ENCODE measurements around the gene SHISAL1. TPM values are rescaled to one million over a fixed set of nuclear protein-coding genes. Genes with fewer than 3 reads are reported as not detected.
A peak's percentile ranks its signal among the peaks of the same experiment; 100 is the strongest.

Gene SHISAL1
- polyA plus RNA-seq, 1 donor = 14.9 TPM

DNA sequence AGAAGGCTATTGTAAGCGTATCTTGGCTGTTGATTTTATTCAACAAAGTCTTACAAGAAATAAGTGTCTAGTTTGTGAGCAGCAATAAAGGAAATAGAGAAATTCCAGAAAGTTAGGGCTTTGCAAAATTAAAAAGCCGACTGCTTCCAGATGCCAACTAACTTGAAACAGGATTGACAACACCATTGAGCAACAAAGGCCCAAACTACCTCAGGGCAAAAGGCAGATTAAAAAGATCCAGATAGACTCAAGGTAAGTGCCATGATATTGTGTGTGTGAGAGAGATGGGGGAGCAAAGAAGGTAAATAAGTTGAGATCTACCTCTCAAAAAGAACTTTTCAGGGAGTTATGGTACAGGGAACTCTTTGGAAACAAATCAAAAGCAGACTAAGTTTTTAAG, 82.9 kb downstream of the SHISAL1 start:
- no peak for DNase-seq

DNA sequence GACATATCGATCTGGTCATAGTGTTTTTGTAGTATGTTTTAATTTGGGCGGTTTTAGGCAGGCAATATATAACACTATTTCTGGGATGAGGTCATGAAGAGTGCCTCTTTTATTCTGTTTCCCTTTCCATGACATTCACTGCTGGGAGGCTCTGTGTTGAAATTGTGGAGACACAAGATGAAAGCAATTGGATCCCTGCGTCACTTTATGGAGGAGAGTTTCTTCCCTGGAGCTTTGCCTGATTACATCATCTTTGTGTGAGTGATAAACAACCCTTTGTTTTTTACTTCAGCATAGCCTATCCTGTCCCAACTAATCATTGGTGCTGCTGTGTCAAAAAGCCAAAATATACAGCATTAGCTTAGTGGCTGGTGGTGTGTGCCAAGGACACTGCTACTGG, 83.4 kb downstream of the SHISAL1 start:
- DNase-seq = no peak

DNA sequence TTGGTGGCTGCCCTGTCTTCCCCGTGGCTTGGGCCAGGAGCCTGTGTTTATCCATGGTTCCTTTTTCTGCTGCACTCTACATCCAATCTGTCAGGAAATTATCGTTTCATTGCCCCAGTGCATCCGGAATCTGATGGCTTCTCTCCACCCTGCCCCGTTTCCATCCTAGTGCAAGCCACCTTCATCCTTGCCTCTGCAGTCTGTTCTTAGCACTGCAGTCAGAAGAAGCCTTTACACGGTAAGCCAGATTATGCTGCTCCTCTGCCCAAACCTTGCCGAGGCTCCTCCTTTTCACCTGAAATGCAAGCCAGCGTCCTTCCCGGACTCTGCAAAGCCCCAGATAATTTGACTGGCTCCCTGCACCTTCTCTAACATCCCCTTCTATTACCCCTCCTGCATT, 86.9 kb downstream of the SHISAL1 start:
- DNase-seq = no peak

DNA sequence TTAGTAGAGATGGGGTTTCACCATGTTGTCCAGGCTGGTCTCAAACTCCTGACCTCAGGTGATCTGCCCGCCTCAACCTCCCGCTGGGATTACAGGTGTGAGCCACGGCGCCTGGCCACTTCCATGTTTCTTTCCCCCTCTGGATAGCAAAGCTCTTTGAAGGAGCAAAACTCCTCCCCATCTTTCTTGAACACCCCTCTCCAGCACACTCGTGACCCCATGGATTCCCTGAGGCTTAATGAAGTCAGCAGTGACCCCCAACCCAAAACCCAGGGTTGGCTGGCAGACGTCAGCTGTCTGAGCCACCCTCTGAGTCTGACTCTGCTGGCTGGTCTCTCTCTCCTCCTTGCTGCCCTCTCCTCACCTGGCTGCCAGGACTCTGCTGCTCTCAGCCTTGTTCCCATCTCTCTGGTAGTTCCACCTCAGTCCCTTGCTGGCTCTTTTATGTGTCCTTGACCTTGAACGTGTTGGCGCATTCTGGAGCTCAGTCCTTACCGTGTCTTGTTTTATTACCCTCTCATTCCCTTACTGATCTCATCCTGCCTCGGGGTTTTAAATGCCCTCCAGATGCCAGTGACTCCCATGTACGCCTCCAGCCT, 87.6 kb downstream of the SHISAL1 start:
- DNase-seq = no peak

DNA sequence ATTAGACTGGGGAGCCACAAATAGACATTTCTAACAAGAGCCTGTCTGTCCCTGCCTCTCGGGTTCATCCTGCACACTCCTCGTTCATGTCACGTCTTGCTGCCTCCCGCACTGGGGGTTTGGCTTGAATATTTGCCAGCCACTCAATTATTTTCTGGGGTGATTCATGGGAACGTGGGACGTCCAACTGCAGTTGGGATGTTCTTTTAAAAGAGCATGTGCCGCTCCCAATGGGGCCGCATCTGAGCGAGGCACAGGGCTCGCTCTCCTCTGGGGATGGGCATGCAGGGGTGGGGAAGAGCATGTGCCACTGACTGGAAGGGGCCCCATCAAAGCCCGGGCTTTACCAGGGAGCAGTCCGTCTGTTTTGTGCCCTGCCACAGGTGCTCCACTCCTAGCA, 88.6 kb downstream of the SHISAL1 start:
- no peak for DNase-seq

DNA sequence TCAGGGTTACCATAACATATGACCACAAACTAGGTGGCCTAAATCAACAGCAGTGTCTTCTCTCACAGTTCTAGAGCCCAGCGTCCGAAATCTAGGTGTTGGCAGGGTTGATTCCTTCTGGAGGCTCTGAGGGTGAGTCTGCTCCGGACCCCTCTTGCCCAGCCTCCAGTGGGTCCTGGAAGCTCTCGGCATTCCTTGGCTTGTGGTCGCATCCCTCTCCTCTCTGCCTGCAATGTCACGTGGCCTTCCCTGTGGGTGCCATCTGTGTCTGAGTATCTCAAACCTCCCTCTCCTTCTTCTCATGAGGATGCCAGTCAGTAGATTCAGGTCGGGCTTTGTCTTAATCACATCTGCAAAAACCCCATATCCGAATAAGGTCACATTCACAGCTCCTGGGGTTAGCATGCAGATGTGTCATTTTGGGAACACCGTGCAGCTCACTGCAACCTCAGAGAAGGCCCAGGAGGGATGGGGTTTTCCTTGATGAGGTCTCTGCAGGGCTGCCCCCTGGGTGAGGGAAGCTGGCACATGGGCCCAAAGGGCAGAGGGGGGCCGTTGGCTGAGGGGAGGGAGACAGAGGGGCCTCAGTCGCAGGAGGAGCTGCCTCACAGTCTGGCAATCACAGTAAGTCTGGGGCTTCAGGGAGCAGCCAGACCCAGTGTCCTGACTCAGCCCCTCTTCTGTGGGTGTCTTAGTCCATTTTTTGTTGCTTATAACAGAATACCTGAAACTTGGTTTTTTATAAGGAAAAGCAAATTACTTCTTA, 90.9 kb downstream of the SHISAL1 start:
- no peak for DNase-seq

DNA sequence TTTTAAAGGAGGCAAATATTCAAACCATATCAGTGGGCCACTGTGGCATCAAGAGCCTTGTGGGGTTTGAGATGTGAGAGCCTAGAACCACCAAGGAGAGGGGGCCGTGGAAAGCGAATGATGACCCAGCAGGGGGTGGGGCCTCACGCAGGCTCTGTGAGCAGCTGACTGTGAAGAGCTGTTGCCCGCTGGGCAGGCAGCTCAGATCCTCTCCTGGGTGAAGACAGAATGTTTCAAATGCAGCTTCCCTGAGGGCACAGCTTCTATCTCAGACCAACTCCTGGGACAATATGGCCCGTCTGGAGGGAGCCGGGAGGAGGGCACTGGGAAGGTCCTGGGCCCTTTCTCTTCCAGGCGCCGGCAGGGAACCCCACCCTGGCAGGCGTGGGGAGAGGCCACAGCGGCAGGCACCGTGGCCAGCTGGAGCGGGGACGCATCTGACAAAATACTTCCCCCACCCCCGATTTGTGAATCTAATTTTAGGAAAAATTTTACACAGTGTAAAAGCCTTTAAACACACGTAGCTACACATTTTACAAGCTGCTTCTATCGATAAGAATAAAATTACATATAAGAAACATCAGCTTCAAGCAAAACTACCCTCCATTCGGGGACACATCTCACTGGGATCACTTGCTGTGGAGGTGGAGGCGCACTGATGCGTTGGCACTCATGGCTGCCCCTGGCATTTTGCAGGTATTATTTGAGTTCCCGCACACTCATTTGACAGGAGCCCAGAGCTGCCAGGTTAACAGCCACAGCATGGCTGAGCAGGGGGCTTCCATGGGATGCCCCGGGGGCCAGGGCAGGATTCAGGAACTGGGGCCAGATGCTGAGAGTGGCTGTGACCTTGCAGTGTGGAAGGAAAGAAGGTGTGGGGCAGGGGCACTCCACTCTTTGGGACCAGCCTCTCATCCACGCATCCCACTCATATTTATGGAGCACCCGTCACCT, 91.7 kb downstream of the SHISAL1 start:
- DNase-seq = no peak

DNA sequence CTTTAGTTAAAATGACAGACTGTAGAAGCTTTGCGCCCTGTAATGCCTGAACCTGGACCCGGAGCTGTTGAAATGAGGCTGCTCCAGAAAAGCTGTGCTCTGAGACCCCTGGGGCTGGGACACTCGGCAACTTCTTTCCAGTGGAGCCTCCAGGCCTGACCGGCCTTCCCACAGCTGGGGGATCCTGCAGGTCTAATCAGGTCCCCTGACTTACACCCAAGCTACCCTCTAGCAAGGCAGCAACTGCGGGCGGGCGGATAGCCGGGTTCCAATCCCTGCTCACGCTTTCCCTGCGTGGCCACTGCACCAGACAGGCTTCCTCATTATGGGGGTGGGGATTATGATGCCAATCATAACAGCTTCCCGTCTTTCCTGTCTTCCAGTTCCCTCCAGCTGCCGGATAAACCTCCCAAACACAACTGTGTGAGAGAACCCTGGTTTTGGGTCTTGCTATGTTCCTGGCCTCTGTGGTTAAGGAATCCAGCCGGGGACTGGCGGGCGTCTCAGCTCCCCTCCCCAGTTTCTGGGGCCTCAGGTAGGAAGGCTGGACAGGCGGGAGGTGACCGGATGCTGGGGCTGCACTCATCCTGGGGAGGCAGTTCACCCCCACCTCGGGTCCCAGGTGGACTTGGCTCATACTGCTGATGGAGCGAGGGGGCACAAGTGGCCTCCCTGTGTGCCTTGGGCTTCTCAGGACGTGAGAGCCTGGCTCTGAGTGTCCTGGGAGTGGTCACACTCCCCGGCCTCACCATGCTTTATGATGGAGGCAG, 93.5 kb downstream of the SHISAL1 start:
- DNase-seq = no peak

DNA sequence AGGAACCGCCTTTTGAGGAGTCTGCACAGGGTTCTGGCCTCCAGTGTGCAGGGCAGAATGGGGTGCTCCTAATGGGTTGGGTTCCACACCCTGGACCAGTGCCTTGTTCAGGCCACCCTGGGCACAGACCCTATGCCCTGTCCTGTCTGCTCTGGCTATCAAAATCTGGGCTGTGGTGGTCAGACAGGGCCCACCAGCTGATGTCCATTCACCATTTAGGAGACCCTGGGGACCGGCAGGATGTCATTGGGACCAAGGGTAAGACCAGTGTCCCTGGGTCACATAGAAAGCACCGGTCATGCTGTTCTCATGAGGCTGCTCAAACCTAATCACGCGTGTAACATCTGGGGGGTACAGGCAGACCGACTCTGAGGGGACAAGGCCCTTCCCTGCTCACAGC, 94.7 kb downstream of the SHISAL1 start:
- DNase-seq = no peak

DNA sequence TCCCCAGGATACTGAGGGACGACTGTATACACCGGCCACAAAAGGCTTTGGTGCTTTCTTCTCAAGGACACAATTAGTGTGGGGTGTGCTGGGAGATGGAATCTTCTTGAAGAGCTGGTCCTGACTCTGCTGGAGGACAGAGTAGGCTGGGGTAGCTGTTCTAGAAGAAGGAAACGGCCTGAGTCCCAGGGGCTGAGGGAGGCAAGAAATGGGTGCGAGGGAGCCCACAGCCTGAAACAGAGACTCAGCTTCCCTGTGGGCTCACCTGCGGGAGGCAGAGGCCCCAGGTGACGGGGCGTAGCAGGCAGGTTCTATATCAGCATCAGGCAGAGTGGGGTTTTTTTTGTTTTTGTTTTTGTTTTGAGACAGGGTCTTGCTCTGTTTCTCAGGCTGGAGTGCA, 95.4 kb downstream of the SHISAL1 start:
- no peak for DNase-seq

DNA sequence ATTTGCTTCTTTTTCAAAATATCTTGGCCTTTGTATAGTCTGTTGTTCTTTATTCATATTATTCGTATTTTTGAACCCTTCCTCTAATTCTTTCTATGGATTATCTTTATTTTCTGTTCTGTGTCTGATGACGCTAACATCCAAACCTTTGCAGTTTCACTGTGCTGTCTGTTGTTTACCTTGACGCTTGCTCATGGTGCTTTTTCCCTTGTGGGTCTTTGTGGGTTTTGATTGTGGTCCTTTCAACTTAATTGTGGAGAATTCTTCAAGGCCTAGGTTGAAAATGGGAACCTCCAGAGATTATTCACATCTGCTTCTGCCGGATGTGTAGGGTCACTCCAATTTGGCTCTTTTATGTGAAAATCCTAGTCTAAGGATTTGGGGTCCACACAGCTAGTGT, 97.5 kb downstream of the SHISAL1 start:
- DNase-seq = no peak

DNA sequence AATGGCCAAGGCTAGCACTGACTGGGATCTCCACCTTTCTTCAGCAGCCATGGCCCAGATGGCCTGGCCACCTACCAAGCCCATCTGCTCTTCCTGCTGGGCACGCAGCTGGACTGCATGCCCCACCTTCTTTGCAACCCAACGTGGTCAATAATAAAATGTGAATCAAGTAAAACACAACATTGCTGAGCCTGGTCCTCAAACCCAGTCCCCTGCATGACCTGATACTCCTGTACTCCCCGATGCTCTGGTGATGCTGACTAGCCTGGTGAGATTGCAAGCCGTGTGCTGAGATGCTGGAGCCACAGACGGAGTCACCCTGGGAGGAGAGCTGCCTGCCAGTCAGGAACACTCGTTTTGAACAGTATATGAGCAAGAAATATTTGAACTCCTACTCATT, 98.0 kb downstream of the SHISAL1 start:
- DNase-seq = no peak

DNA sequence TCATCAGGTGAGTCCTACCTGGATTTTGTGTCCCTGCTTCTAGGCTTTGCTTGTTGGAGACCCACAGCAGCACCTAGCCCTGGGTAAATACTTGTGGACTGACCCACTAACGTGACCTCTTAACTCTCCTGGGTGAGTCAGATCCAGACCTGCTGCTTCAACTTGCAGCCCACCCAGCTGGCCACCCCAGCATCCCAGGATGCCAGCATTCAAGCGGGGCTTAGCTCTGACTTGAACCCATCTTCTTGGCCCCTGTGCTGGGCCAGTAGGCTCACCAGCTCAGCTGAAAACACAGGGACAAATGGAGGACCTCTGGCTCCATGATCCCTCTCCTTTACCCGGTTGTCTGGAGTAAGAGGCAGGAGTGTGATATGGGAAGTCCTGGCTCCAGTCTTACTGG, 98.6 kb downstream of the SHISAL1 start:
- DNase-seq = no peak

DNA sequence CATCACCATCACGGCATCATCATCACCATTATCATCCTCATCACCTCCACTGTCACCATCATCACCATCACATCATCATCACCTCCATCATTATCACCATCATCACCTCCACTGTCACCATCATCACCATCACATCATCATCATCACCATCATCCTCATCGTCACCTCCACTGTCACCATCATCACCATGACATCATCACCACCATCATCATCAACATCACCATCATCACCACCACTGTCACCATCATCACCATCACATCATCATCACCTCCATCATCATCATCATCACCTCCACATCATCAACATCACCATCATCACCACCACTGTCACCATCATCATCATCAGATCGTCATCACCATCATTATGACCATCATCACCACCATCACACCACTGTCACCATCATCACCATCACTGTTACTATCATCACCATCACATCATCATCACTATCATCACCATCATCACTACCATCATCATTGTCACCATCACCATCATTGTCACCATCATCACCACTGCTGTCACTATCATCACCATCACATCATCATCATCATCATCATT, 99.2 kb downstream of the SHISAL1 start:
- no peak for DNase-seq

DNA sequence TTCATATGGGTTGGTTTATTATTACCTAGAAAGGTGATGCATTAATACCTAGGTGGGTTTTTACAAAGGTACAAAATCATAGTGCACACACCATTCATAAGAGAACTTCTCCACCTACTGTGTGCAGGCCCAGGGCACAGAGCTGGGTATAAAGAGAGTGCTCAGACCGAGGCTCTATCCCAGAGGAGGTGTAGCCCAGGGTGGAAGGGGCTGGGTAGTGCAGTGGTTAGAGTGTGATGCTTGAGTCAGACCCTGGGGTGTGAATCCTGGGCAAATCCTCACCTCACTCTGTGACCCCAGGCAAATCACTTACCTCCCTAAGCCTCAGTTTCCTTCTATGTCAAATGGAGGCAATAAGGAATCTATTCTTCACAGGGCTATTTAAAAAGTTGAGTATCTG, 99.8 kb downstream of the SHISAL1 start:
- DNase-seq = no peak

DNA sequence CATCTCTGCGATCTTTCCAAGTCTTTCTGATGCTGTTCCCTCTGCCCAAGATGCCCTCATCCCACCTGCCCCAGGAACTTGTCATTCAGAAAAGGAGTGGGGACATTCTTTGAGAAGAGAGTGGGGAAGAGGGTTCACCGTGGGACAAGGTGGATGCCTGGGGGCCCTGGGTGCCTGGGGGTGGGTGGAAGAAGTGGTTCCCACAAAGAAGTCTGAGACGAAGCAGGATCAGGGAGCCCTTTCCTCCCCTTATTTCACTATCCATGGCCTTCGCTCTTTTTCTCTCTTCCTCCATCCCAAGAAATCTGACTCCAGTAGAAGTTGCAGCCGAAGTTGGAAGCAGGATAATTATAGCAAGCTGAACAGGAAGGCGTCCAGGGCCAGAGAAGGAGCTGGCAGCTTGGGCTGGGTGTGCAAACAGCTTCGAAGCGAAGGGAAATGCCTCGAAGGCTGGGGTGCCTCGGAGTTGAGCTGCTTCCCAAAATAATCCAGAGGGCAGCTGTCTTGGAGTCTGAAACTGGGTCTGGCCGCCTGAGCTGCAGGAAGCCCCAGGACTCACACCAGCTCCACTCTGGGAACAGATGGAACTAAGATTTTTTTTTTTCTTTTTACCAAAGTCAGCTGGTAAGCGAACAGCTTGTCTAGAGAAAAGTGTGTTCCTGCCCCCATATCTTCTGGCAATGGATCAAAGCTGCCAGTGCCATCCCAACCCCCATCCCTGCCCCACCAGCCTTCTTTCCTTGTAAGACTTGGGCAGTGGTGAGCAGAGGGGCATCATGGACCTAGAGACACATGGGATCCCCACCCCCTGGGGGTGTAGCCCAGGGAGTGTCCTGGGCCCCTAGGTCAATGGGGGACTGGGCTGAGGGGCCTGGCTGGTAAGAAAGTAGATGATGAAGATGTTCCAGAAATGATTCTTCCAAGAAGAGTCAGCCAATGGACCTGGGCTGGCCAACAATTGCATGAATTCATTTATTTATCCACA, 100.5 kb downstream of the SHISAL1 start:
- peak; percentile 39 for DNase-seq

DNA sequence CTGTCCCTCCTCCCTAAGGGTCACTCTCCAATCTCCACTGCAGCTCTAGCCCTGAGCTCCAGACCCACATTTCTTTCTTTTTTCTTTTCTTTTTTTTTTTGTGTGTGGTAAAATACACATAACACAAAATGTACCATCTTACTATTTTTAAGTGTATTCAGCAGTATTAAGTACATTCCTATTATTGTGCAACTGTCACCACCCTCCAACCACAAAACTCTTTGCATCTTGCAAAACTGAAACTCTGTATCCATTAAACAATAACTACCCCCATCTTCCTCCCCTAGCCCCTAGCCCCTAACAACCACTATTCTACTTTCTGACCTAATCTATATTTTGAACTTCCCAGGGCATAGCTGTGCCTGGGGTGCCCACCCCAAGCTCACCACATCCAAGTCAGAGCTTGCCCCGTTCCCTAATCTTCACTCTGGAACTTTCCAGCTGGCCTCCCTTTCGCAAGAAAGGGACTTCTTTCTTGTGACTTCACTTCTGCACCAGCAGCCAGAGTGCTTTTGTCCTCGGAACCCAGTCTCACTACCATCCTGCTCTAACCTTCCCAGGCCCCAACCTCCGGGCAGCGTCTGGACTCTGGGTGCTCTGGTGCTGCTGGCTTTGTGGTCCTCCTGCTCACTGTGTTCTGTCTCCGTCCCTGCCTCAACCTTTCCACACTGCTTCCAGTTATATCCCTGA, 101.3 kb downstream of the SHISAL1 start:
- DNase-seq = no peak

DNA sequence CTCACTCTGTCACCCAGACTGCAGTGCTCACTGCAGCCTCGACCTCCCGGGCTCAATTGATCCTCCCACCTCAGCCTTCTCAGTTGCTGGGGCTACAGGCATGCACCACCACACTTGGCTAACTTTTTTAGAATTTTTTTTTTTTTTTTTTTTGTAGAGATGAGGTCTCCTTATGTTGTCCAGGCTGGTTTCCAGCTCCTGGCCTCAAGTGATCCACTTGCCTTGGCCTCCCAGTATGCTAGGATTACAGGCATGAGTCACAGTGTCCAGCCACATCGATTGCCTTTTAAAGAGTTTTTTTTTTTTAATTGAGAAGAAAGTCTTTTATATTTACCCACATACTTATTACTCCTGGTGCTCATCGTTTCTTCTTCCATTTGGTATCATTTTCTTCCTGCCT, 102.0 kb downstream of the SHISAL1 start:
- DNase-seq = no peak

DNA sequence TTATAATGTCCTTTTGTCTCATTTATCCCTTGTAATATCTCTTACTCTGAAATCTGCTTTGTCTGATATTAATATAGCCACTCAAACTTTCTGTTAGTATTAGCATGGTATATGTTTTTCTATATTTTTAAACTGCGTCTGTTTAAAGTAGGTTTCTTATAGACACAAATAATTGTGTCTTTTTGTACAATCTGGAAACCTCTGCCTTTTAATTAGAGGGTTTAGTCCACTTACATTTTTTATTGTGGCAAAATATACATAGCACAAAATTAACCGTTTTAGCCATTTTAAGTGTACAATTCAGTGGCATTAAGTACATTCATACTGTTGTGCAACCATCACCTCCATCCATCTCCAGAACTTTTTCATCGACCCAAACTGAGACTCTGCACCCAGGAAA, 103.4 kb downstream of the SHISAL1 start:
- DNase-seq = no peak

DNA sequence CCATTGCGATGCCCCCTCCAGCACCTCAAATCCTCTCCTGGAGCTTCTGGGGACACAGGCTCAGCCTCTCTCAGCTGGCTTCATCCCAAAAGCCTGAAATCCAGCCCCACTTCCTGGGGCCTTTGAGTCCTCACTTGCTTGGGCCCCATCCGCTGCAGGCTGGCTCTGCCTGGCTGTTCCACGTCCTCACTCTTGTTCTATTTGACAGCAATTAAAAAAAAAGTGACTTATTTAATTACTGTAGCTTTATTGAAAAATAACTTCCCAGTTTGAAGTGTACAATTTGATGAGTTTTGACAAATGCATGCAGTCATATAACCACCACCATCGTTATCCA, 104.8 kb downstream of the SHISAL1 start:
- DNase-seq = no peak
